ENCODE data around the gene CNOT8.

The CNOT8 gene

DNA sequence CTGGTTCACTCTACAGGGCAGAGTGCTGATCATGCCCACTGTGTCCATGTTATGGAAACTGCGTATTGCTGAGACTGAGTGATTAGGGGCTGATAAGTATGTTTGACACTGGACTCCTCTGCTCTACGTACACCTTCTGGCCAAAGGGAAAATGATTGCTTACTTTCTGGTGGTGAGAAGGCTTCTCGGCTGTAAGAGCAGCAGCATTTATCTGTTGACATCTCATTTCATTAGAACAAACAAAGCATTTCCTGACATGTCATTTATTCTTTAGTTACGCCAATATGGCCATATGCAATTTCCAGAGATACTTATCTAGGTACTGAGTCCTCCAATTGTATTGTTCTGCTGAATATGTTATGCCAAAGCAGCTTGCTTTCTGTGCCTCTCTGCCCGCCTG, 13.6 kb upstream of the CNOT8 start:
- TF ChIP-seq, protein P1, sequence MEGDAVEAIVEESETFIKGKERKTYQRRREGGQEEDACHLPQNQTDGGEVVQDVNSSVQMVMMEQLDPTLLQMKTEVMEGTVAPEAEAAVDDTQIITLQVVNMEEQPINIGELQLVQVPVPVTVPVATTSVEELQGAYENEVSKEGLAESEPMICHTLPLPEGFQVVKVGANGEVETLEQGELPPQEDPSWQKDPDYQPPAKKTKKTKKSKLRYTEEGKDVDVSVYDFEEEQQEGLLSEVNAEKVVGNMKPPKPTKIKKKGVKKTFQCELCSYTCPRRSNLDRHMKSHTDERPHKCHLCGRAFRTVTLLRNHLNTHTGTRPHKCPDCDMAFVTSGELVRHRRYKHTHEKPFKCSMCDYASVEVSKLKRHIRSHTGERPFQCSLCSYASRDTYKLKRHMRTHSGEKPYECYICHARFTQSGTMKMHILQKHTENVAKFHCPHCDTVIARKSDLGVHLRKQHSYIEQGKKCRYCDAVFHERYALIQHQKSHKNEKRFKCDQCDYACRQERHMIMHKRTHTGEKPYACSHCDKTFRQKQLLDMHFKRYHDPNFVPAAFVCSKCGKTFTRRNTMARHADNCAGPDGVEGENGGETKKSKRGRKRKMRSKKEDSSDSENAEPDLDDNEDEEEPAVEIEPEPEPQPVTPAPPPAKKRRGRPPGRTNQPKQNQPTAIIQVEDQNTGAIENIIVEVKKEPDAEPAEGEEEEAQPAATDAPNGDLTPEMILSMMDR (IDR thresholded peaks at IDR 0.05; ENCODE audit: unreplicated experiment in 3 of 3) = no peak
- peaks cover 4% of the 10 kb centered on the region for H3K36me3 Mint-ChIP-seq (ENCODE audit: low read depth)
- H3K9me3 Mint-ChIP-seq = no peaks in the 10 kb centered on the region
- H3K4me3 Mint-ChIP-seq = no peak overlapping the region
- no peak overlapping the region for H3K27ac Mint-ChIP-seq
- peaks cover 11% of the 10 kb centered on the region for H3K4me1 Mint-ChIP-seq
- H3K27me3 Mint-ChIP-seq (ENCODE audit: low read depth) = no peaks in the 10 kb centered on the region

DNA sequence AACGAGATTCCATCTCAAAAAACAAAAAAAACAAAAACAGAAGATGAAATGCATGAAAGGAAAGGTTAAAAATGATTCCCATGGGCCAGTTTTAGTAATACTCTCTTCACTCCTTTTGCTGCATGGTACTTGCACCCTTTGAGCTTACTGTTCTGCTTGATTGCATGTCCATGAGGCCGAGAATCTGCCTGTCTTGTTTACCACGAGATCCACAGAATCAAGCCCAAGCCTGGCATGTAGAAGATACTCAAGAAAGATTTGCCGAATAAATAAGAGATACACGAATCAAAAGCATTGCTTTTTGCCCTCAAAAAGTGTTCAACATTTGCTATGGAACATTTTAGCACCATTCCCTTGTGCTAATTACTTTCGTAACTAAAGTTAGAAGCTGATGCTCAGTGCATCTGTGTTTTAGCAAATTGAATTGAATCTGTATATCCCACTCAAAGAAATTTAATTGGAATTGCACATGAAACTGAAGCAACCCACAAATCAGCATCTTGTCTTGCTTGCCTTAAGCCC, 9.1 kb upstream of the CNOT8 start:
- Mint-ChIP-seq H3K4me3 (peak overlapping the region; percentile 84 to 90 (median 89)), H3K27me3 (ENCODE audit: low read depth) (no peaks in the 10 kb centered on the region), H3K4me1 (peaks cover 28% of the 10 kb centered on the region), H3K9me3 (no peaks in the 10 kb centered on the region), H3K27ac (peak overlapping the region; percentile 91 to 96 (median 95)), H3K36me3 (ENCODE audit: low read depth) (peaks cover 4% of the 10 kb centered on the region)
- TF ChIP-seq, protein P1 (IDR thresholded peaks at IDR 0.05; ENCODE audit: unreplicated experiment in 3 of 3) = no peak

DNA sequence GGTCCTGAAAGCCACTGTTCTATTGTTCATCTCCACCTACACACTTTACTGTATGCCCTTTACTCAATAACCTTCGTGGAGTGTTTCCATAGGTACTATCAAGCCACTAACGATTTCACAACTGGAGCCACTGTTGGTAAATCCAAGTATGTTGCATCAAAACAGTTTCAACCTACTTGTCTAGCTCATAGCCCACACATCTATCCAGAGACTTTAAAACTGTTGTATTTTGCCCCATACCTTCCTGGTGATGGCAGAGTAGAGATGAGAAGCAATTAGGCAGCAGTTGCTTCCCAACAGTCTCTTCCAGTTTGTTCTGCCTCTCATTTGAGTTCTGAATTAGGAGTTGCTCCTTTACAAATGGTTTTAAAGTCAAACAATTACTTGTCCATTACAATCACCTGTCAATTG, 8.6 kb upstream of the CNOT8 start:
- peak overlapping the region; percentile 91 to 96 (median 95) for H3K27ac Mint-ChIP-seq

DNA sequence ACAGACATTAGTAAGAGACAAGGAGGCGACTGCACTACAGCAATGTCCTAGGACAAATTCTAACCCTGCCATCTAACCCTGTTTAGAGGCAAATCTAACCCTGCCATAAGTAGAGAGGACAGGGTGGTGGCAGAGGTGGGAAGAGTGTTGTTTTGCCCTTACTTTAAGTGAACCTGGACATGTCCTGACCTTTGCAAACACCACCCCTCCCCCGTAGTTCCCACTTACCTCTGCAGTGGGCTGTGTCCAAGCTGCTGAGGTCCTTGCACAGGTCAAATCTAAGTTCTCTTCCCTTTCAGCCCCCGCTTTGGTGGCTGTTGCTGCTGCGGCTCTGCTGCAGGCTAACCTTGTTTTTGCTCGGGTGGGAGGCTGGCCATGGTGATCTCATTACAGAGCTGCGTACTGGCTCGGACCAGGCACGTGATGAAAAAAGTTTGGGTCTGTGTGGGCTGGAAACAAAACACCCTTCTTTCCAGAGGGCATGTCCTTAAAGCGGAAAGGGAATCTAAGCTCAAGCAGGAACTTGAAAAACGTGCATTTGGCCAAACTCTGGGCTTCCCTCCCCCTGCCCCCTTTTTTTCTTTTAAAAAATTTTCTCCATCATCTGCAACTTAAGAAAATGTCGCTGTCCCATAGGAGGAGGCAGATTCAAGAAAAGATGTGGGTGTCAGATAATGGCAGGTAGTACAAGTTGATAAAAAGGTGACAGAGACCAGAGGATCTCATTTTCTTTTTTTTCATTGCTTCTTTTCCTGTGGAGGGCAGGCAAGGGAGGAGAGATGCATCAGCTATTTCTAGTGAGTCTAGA, 8.0 kb upstream of the CNOT8 start, which contains the start of gene FAXDC2:
Gene FAXDC2 (minus strand): TSS at position 349 of the 808 bp plus-strand sequence. CDS start 12,425 bp downstream, outside the sequence.
- Mint-ChIP-seq H3K4me1 (peaks cover 28% of the 10 kb centered on the region), H3K27ac (peak within 1 kb of the TSS; percentile 91 to 96 (median 95)), H3K27me3 (ENCODE audit: low read depth) (no peaks in the 10 kb centered on the region), H3K9me3 (no peaks in the 10 kb centered on the region), H3K36me3 (ENCODE audit: low read depth) (peaks cover 4% of the 10 kb centered on the region), H3K4me3 (peak within 1 kb of the TSS; percentile 84 to 90 (median 89))
- TF ChIP-seq, protein P1 (IDR thresholded peaks at IDR 0.05; ENCODE audit: unreplicated experiment in 3 of 3) = no peak

More for the DNA sequence above, 8.6 kb upstream of the CNOT8 start:
- TF ChIP-seq, protein P1 (IDR thresholded peaks at IDR 0.05; ENCODE audit: unreplicated experiment in 3 of 3) = no peak
- peaks cover 28% of the 10 kb centered on the region for H3K4me1 Mint-ChIP-seq
- H3K4me3 Mint-ChIP-seq = peak overlapping the region; percentile 84 to 90 (median 89)
- peaks cover 4% of the 10 kb centered on the region for H3K36me3 Mint-ChIP-seq (ENCODE audit: low read depth)
- no peaks in the 10 kb centered on the region for H3K9me3 Mint-ChIP-seq
- H3K27me3 Mint-ChIP-seq (ENCODE audit: low read depth) = no peaks in the 10 kb centered on the region

DNA sequence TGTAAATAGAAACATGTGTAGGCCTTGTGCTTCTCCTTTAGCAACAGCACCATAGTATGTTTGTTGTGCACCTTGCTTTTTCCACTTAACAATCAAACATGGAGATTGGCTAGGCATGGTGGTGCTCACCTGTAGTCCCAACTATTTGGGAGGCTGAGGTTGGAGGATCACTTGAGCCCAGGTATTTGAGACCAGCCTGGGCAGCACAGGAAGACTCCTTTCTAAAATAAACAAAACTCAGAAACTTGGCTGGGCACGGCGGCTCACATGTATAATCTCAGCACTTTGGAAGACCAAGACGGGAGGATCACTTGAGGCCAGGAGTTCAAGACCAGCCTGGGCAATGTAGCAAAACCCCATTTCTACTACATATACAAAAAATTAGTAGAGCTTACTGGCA, 7.1 kb upstream of the CNOT8 start:
- TF ChIP-seq, protein P1 (IDR thresholded peaks at IDR 0.05; ENCODE audit: unreplicated experiment in 3 of 3) = no peak
- peak overlapping the region; percentile 91 to 96 (median 95) for H3K27ac Mint-ChIP-seq
- peak overlapping the region; percentile 84 to 90 (median 89) for H3K4me3 Mint-ChIP-seq
- H3K36me3 Mint-ChIP-seq (ENCODE audit: low read depth) = no peaks in the 10 kb centered on the region
- H3K4me1 Mint-ChIP-seq = peaks cover 24% of the 10 kb centered on the region
- no peaks in the 10 kb centered on the region for H3K27me3 Mint-ChIP-seq (ENCODE audit: low read depth)
- no peaks in the 10 kb centered on the region for H3K9me3 Mint-ChIP-seq
